Measurements from ENCODE around the gene B3GALT6. TPM values are rescaled to one million over a fixed set of nuclear protein-coding genes. Genes with fewer than 3 reads are reported as not detected.
"Not testable (repeated sequence)": the region's sequence is repeated elsewhere in the genome, so short reads cannot be mapped to it uniquely, and the experiment has no call there.

B3GALT6 gene
- 10 to 100 TPM; 22.4 to 23.0 TPM for total RNA-seq

DNA sequence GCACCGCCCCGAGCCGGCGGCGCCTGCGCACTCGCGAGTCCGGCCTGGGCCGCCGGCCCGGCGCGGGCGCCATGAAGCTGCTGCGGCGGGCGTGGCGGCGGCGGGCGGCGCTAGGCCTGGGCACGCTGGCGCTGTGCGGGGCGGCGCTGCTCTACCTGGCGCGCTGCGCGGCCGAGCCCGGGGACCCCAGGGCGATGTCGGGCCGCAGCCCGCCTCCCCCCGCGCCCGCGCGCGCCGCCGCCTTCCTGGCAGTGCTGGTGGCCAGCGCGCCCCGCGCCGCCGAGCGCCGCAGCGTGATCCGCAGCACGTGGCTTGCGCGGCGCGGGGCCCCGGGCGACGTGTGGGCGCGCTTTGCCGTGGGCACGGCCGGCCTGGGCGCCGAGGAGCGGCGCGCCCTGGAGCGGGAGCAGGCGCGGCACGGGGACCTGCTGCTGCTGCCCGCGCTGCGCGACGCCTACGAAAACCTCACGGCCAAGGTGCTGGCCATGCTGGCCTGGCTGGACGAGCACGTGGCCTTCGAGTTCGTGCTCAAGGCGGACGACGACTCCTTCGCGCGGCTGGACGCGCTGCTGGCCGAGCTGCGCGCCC is at the start of gene B3GALT6:
Gene B3GALT6, plus strand, starts transcription at position 30 of the 588 bp plus-strand sequence. Its CDS starts 42 bp downstream, at position 72.
- POLR2A ChIA-PET: interaction anchor here (1.6 kb wide), 1 partner anchor 41 kb away, joined by 5 read pairs; the partner anchor contains the start of gene UBE2J2
- CTCF ChIA-PET: interaction anchor here (1.4 to 1.6 kb wide), 2 partner anchors 16 to 110 kb away, joined by 3 to 11 read pairs; no protein-coding TSS in a partner anchor

DNA sequence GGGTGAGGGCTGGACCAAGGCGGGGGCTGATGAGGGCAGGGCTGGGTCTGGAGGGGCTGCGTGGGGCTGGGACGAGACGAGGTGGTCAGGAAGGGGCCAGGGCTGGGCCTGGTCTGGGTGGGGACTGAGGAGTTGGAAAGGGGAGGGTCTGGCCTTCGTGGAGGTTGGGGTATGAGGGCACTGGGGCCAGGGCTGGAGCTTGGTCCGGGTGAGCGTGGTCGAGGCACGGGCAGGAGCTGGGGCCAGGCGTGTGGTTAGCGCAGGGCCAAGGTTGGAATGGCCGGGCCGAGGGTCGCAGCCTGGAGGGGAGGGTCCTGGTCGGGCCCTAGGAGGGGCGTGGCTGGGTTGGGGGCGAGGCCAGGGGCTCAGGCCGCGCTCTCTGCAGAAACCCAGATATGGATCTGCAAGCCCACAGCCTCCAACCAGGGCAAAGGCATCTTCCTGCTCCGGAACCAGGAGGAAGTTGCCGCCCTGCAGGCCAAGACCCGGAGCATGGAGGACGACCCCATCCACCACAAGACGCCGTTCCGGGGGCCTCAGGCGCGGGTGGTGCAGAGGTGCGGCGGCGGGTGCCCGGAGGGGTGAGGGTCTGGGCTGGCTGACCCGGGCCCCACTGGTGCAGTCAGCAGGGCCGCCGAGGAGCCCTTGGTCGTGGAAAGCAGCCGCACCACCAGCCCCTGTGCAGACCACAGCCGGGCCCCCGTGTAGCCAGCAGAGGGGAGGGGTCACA is 49.4 kb upstream of the B3GALT6 start:
- ChIA-PET POLR2A (no interaction called here), CTCF (no interaction called here)

DNA sequence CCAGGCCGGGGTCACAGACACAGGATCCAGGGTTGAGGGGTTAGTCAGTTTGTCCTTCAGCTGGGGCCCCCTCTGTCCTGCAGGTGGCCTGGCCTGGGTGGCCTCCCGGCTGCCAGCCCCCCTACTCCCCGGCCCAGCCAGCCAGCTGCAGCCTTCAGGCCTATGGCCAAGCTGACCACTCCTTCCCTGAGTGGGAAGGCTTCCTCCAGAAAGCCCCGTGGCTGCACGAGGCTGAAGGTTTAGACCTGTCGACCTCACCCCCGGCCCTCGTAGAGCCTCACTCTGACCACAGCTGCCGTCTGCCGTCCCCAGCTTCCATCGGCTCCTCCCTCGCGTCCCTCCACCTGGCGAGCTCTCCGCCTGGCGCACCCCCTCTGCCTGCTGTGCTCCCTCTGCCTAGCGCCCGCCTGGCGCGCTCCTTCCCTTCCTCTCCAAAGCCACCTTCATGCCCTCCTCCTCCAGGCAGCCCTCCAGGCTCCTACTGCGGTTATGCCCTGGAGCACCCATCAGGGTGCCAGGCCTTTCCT is 48.8 kb upstream of the B3GALT6 start:
- CTCF ChIA-PET: no interaction called here
- POLR2A ChIA-PET: no interaction called here

DNA sequence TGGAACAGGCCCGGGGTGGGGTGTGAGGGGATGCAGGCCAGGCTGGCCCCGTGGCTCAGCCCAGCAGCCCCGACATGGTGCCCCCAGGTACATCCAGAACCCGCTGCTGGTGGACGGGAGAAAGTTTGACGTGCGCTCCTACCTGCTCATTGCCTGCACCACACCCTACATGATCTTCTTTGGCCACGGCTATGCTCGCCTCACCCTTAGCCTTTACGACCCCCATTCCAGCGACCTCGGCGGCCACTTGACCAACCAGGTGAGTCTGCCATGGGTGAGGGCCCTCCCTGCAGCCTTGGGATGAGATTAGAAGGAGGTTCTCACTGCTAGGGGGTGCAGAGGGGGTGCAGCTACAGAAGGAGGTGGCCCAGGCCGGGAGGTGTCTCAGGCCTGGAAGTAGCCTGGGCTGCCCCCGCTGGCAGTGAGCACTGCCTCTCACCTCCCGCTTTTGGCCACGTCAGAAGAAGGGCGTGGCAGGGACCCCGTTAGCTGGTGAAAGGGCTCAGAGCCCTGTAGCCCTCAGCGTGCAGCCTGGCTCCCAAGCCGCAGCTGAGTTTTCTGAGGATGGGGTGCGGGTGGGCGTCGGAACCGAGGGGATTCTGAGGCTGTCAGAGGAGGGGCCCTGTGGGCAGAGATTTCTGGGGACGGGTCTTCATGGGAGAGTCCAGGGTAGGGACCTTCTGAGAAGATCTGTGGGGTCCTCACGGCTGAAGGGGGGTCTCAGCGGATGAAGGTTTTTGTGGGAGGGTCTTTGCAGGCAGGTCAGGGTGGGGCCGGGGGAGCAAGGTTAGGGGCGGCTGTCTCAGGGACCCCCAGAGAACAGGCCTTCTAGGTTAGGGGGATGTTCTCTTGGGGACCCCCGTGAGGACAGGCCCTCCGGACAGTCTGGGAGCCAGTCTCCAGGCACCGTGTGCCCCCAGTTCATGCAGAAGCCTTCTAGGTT is 47.9 kb upstream of the B3GALT6 start:
- ChIA-PET CTCF (no interaction called here), POLR2A (no interaction called here)

DNA sequence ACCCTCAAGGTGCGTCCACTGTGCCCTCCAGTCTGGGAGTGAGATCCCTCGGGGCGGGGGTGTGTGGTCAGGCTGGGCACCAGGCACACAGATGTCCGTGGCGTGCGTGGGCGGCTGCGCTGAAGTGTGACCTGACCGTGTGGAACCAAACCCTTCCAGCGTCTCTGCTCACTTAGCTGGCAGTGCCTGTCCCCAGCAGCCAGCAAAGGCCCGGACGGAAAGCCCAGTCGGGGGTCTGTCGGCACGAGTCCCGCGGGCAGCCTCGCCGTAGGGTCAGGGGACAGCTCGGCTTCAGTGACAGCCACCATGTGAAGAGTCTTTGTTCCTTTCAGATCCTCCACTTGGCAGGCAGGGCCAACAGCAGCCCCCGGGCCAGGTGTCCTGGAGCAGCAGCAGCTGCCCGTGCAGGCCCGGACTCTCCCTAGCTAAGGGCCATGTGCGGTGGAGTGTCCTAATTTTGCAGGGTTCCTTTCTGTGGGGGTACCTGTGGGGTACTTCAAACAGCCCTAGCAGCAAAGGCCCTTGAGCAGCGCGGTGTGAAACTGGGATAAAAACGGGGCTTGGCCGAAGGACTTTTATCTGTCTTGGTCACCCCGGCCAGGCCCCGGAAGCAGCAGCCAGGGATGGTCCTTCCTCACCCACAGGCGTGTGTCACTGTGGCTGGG is 46.8 kb upstream of the B3GALT6 start:
- ChIA-PET CTCF (interaction anchor here (1.2 kb wide), 1 partner anchor 20 kb away, joined by 3 read pairs; no protein-coding TSS in a partner anchor), POLR2A (no interaction called here)

DNA sequence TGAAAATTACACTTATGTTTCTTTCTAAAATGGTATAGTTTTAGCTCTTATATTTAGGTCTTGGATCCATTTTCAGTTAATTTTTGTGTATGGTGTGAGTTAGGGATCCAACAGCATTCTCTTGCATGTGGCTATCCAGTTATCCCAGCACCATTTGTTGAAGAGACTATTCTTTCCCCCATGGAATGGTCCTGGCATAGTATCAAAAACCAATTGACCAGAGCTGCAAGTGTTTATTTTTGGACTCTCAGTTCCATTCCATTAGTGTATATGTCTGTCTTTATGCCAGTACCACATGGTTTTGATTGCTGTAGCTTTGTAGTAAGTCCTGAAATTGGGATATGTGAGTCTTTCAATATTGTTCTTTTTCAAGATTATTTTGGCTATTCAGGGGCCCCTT is 44.1 kb upstream of the B3GALT6 start:
- ChIA-PET CTCF (interaction anchor here (0.7 to 1.2 kb wide), 2 partner anchors 63 to 66 kb away, joined by 3 to 4 read pairs; no protein-coding TSS in a partner anchor), POLR2A (interaction anchor here (0.7 kb wide), 1 partner anchor 25 kb away, joined by 4 read pairs; no protein-coding TSS in a partner anchor)

DNA sequence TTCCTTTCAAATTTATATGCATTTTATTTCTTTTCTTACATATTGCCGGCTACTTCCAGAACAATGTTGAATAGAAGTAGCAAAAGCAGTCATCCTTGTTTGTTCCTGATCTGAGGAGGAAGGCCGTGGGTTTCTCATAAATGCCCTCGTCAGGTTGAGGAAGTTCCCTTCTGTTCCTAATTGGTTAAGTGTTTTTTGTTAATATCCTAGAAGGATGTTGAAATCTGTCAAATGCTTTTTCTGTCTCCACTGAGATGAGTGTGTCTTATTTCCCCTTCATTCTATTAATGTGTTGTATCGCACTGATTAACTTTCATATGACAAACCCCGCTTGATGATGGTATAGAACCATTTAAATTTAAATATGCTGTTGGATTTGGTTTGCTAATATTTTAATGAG is 42.9 kb upstream of the B3GALT6 start:
- CTCF ChIA-PET: interaction anchor here (1.2 kb wide), 1 partner anchor 67 kb away, joined by 4 read pairs; no protein-coding TSS in a partner anchor
- POLR2A ChIA-PET: no interaction called here

DNA sequence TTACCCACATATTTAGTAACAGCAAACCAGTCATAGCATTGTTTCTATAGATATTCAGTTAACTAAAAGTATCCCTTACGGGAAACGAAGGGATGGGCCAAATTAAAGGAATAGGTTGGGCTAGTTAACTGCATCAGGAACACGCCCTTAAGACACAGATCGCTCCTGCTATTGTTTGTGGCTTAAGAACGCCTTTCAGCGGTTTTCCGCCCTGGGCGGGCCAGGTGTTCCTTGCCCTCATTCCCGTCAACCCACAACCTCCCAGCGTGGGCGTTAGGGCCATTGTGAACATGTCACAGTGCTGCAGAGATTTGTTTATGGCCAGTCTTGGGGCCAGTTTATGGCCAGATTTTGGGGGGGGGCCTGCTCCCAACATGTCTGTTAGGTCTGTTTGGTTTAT is 40.3 kb upstream of the B3GALT6 start:
- POLR2A ChIA-PET: no interaction called here
- CTCF ChIA-PET: no interaction called here

DNA sequence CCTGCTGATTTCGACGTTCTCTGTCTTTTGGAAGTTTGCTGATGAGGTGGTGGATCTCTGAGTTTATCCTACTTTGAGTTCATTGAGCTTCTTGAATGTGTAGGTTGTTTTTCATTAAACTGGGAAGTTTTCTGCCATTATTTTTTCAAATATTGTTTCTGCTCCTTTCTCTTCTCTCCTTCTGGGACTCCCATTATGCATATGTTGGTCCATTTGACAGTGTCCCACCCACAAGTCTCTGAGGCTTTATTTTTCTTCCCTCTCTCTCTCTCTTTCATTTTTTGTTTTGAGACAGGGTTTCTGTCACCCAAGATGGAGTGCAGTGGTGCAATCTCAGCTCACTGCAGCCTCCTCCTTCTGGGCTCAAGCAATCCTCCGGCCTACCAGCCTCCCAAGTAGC is 37.3 kb upstream of the B3GALT6 start:
- CTCF ChIA-PET: no interaction called here
- POLR2A ChIA-PET: no interaction called here

DNA sequence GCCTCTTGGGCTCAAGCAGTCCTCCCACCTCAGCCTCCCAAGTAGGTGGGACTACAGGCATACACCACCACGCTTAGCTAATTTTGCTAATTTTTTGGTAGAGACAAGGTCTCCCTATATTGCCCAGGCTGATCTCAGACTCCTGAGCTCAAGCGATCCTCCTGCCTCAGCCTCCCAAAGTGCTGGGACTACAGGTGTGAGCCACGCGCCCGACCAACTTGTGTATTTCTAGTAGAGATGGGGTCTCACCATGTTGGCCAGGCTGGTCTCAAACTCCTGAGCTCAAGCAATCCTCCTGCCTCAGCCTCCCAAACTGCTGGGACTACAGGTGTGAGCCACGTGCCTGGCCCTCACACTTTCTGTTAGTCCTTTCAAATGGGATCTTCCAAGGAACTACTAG is 36.3 kb upstream of the B3GALT6 start:
- POLR2A ChIA-PET: not testable (repeated sequence)
- CTCF ChIA-PET: interaction anchor here (0.7 to 1.5 kb wide), 2 partner anchors 33 to 79 kb away, joined by 3 to 4 read pairs; no protein-coding TSS in a partner anchor

DNA sequence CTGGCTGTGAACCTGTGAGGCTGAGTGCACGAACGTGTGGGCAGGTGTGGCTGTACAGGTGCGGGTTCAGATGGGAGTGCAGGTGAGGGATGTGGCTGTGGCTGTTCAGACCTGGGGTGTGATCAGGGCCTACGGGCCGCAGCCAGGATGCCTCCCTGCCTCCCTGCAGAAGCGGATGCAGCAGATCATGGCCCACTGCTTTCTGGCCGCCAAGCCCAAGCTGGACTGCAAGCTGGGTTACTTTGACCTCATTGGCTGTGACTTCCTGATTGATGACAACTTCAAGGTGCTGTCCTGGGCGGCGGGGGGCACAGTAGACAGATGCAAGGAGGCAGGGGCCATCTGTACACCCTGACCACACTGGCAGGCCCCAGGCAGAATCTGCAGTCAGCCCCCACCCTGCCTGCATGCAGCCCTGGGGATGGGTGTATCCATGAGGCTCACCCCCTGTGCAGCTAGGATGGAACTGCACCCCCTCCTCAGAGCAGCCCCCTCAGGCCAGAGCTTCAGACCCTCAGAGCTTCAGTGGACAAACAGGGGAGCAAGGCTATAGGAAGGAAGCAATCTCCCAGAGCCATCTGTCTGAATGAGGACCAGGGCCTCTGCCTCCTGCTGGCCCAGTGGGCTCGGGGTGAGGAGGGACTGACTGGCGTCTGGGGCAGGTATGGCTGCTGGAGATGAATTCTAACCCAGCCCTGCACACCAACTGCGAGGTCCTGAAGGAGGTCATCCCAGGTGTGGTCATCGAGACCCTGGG is 35.4 kb upstream of the B3GALT6 start:
- ChIA-PET CTCF (interaction anchor here (0.9 to 1.5 kb wide), 2 partner anchors 58 to 80 kb away, joined by 3 to 4 read pairs; no protein-coding TSS in a partner anchor), POLR2A (no interaction called here)

DNA sequence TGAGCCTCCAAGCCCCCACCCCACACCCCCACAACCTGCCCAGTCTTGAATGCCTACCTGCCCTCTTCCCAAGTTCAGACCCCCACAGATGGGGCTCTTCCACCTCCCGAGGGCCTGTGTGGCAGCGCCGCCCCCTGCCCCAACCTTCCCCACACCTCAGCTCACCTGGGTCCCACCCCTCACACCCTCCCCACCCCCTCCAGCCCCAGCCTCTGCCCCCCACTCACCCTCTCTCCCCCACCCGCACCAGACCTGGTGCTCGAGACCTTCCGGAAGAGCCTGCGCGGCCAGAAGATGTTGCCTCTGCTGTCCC is 34.9 kb upstream of the B3GALT6 start:
- CTCF ChIA-PET: interaction anchor here (0.9 kb wide), 1 partner anchor 58 kb away, joined by 3 read pairs; no protein-coding TSS in a partner anchor
- POLR2A ChIA-PET: no interaction called here

DNA sequence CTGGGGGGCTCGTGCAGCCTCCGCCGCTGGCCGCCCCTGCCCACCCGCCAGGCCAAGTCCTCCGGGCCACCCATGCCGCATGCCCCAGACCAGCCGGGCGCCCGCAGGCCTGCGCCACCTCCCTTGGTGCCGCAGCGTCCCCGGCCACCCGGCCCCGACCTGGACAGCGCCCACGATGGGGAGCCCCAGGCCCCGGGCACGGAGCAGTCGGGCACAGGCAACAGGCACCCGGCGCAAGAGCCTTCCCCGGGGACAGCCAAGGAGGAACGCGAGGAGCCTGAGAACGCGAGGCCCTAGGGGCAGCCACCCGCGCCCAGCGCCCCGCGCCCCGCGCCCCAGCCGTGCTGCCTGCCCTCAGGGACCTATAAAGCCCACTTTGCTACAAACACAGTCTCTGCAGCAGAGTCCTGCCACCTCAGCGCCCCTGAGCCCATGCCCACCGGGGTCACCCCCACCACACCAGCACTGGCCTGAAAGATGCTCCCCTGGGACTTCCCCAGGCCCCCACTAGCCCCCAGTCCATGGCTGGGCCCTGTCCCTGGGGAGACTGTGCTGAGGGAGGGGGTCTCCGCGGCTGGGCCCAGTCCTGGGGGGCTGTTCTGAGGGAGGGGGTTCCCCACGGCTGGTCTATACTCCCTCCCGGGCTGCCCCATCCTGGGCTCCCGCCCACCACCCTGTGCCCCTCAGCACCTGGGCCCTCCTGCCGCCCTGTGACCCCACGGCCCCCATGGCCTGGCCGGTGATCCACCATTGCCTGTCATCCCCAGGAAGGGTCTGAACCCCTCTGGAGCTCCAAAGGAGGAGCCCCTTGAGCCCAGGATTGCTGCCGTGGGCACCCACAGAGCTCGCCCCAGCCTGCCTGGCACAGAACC is 34.2 kb upstream of the B3GALT6 start:
- POLR2A ChIA-PET: interaction anchor here (1.8 kb wide), 1 partner anchor 10 kb away, joined by 4 read pairs; no protein-coding TSS in a partner anchor
- CTCF ChIA-PET: no interaction called here

DNA sequence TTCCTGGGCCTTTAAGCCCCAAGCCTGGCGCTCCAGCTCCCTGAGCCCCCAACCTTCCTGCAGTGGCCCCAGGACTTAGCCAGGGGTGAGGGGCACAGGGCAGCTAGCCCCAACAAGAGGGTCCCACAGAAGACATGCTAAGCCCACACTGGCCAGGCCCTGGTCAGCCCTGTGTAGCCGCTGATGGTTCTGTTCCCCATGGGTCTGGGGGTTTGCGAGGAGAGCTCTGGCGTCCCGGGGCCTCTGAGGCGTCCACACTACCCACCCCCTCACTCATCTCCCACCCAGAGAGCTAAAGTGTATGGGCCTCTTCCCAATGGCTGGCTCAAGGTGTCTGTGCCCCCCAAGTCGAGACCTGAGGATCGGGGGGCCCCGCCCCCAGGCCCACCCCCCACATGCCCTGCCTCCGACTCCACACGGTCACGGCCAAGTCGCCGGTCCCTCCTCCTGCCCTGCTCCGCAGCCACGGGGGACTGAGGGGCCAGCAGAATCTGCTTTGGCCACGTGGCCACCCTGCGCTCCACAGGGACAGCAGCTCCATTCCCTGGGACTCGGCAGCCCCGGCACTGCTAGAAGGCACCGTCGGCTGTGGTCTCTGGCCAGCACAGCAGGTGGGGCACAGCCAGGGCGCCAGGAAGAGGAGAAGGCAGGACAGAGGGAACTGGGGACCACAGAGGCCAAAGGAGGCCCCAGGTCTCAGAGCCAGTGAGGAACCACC is 33.5 kb upstream of the B3GALT6 start:
- ChIA-PET POLR2A (interaction anchor here (1.8 kb wide), 1 partner anchor 9 kb away, joined by 4 read pairs; no protein-coding TSS in a partner anchor), CTCF (no interaction called here)

DNA sequence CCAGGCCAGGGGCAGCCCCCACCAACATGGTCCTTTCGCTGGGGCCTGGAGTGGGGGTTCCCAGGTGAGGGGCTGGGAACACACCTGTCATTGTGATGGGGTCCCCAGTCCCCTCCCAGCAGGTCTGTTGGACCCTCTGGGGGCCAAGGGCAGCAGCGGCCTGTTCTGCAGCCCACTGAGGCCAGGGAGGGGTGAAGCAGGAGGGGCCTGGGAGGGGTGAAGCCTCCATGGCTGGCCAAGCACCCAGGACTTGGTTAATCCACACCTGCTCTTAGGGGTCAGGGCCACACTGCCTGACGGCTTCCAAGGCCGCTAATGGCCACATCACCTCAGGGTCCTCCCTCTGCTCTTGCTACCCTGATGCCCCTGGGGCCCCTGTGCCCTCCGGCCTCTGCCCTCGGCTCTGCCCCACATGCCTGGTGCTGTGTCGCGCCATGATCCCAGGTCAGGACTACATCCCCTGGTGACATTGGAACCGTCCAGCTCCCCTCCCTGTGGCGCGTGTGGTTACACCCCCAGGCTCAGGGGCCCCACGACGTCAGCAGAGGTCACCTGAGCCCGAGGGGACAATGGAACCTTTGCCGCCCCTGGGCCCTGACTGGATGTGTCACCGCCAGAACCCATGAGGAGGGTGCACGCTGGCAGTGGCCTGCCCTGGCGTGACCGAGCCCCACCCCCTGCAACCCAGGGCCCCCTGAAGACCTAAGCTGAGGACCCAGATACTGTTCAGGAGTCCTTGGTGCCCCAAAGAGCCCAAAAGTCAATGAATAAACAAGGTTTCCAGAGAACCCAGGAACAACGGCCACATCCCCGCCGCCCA is 32.7 kb upstream of the B3GALT6 start:
- POLR2A ChIA-PET: interaction anchor here (0.6 to 1.8 kb wide), 2 partner anchors 9 to 230 kb away, joined by 4 read pairs; no protein-coding TSS in a partner anchor

More for the DNA sequence above, 32.7 kb upstream of the B3GALT6 start:
- CTCF ChIA-PET: no interaction called here

Measured in activated CD8-positive, alpha-beta memory T cell treated with anti-CD3 and anti-CD28 coated beads for 36 hours (primary cell).